Mucosa of stomach (tissue), 1 donor: ENCODE results near the gene TMEM52.

ENCODE experiments used
- H3K27me3 ChIP-seq: one replicate; pipeline ENCODE4 v1.7.0; 2013; ENCODE audit warnings: mild to moderate bottlenecking, low read length; ENCODE audit not compliant: control insufficient read depth, insufficient read depth
- H3K36me3 ChIP-seq: one replicate; pipeline ENCODE4 v1.7.0; 2013; ENCODE audit warnings: low read length; ENCODE audit not compliant: control insufficient read depth, insufficient read depth
- H3K4me1 ChIP-seq: one replicate; pipeline ENCODE4 v1.7.0; 2013; ENCODE audit warnings: mild to moderate bottlenecking, low read length; ENCODE audit not compliant: control insufficient read depth, insufficient read depth
- H3K4me3 ChIP-seq: one replicate; pipeline ENCODE4 v1.7.0; 2013; ENCODE audit warnings: low read length
- H3K9ac ChIP-seq: one replicate; pipeline ENCODE4 v1.7.0; 2013; ENCODE audit warnings: mild to moderate bottlenecking, low read length, moderate library complexity
- H3K9me3 ChIP-seq: one replicate; pipeline ENCODE4 v1.7.0; 2013; ENCODE audit warnings: mild to moderate bottlenecking, low read length, moderate library complexity; ENCODE audit not compliant: control insufficient read depth
- donor health status: Pancreatic carcinoma.

Gene TMEM52

GRCh38 chr1:1901641-1902294, 17.3 kb downstream of the TMEM52 start:
- peaks cover 11% of the 10 kb centered on the region for H3K4me1 ChIP-seq
- no peaks in the 10 kb centered on the region for H3K27me3 ChIP-seq
- no peaks in the 10 kb centered on the region for H3K9me3 ChIP-seq
- no peak overlapping the region for H3K9ac ChIP-seq
- no peak overlapping the region for H3K4me3 ChIP-seq
- H3K36me3 ChIP-seq = no peaks in the 10 kb centered on the region

DNA sequence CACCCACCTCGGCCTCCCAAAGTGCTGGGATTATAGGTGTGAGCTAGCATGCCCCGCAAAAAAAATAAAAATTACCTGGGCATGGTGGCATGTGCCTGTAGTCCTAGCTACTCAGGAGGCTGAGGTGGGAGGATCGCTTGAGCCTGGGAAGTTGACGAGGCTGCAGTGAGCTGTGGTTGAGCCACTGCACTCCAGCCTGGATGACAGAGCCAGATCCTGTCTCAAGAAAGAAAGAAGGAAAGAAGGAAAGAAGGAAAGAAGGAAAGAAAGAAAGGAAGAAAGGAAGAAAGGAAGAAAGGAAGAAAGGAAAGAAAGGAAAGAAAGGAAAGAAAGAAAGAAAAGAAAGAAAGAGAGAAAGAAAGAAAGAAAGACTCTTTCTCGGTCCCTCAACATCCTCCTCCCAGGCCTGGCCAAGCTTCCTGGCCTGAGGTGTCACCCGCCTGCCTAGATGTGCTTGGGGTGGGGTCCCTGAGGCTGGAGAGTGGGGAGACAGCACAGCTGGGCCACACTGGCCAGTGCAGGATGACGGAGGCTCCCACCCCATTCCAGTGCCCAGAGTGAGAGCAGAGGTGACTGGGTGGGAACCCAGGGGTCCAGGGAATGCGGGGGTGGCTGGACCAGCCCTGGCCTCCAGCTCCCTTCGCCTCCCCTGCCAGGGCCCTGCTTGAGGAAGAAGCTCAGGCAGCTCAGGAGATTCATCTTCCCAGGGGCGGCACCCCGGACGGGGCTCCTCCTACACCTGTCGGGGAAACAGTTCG, 18.0 kb downstream of the TMEM52 start:
- H3K4me1 ChIP-seq = peaks cover 14% of the 10 kb centered on the region

DNA sequence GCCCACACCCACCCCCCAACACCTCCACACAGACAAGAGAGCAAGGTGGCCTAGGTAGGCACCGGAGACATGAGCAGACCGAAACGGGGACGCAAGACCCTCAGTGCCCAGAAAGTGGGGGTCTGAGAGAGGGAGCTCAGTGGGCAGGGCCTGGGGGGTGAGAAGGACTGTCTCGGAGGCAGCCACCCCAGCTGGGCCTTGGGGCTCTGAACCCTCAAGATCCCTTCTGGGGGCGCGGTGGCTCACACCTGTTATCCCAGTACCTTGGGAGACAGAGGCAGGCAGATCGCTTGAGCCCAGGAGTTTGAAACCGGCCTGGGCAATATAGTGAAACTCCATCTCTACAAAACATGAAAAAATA, 19.1 kb downstream of the TMEM52 start:
- Histone ChIP-seq H3K4me3 (no peak overlapping the region), H3K36me3 (no peaks in the 10 kb centered on the region), H3K9ac (no peak overlapping the region), H3K4me1 (peaks cover 25% of the 10 kb centered on the region), H3K9me3 (no peaks in the 10 kb centered on the region), H3K27me3 (peaks cover 7% of the 10 kb centered on the region)

More for the DNA sequence above, 18.0 kb downstream of the TMEM52 start:
- no peaks in the 10 kb centered on the region for H3K9me3 ChIP-seq
- no peak overlapping the region for H3K4me3 ChIP-seq
- no peaks in the 10 kb centered on the region for H3K36me3 ChIP-seq
- no peaks in the 10 kb centered on the region for H3K27me3 ChIP-seq
- H3K9ac ChIP-seq = no peak overlapping the region

GRCh38 chr1:1899266-1899966, 19.7 kb downstream of the TMEM52 start:
- Histone ChIP-seq H3K4me3 (no peak overlapping the region), H3K9me3 (no peaks in the 10 kb centered on the region)

GRCh38 chr1:1898246-1898933, 20.7 kb downstream of the TMEM52 start:
- peaks cover 41% of the 10 kb centered on the region for H3K4me1 ChIP-seq
- no peaks in the 10 kb centered on the region for H3K9me3 ChIP-seq
- H3K27me3 ChIP-seq = peaks cover 7% of the 10 kb centered on the region
- no peaks in the 10 kb centered on the region for H3K36me3 ChIP-seq
- no peak overlapping the region for H3K4me3 ChIP-seq
- H3K9ac ChIP-seq = no peak overlapping the region

More at GRCh38 chr1:1899266-1899966, 19.7 kb downstream of the TMEM52 start:
- peaks cover 30% of the 10 kb centered on the region for H3K4me1 ChIP-seq
- H3K27me3 ChIP-seq = peaks cover 7% of the 10 kb centered on the region
- no peaks in the 10 kb centered on the region for H3K36me3 ChIP-seq
- H3K9ac ChIP-seq = no peak overlapping the region

DNA sequence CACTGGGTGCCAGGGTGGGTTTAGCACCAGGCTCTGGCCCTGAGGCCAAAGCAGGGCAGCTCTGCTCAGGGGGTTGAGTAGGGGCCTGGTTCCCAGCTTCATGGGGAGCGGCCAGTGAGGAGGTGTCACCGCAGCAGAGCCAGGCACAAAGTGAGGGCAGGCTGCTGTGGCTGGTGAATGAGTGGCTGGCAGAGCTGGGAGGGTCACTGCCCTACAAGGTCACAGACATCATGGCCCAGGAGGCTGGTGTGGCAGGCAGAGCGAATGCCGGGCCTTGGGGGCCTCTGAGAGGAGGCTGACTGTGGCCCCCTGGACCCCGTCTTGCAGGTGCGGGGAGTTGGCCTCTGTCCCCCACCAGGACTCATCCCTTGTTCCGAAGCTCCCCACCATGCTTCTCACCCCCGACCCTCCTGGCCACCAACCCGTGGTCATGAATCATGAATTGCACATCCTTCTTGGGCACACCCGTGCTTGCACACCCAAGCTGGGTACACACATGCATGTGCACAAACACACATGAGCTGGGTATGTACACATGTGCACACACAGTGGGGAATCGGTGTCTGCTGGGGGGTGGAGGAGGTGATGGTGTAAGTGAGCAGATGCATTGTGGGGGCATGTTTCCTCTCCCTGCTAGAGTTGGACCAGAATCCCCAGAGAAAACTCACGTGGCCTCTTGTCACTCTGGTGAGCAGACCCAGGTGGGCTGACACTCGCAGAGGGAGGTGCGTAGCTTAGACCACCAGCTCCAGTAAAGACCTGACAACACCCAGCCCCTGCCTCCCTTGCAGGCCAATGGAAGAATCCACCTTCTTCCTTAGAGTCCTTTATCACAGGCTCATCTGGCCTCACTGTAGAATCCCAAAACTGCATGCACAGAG, 23.4 kb downstream of the TMEM52 start:
- H3K36me3 ChIP-seq = no peaks in the 10 kb centered on the region
- no peak overlapping the region for H3K4me3 ChIP-seq
- H3K9ac ChIP-seq = peak overlapping the region; percentile 63
- H3K9me3 ChIP-seq = no peaks in the 10 kb centered on the region
- peaks cover 7% of the 10 kb centered on the region for H3K27me3 ChIP-seq
- peaks cover 56% of the 10 kb centered on the region for H3K4me1 ChIP-seq

DNA sequence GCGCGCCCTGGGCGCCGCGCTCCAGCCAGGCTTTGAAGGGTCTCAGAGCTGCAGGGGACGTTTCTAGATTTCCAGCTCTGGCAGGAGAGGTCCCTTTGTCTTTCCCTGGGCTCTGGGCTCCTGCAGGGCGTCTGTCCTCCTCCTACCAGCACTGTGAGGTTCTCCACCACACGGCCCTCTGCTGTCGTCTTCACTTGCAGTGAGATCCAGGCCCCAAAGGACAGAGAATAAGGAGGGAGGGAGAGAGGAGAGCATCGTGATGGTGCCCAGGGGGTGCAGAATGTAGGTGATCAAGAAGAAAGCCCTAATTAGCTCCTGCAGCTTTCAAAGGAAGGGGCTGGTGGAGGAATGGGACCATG, 24.0 kb downstream of the TMEM52 start:
- Histone ChIP-seq H3K9ac (peak overlapping the region; percentile 63), H3K27me3 (peaks cover 7% of the 10 kb centered on the region), H3K36me3 (no peaks in the 10 kb centered on the region), H3K9me3 (no peaks in the 10 kb centered on the region), H3K4me1 (peaks cover 56% of the 10 kb centered on the region), H3K4me3 (no peak overlapping the region)

DNA sequence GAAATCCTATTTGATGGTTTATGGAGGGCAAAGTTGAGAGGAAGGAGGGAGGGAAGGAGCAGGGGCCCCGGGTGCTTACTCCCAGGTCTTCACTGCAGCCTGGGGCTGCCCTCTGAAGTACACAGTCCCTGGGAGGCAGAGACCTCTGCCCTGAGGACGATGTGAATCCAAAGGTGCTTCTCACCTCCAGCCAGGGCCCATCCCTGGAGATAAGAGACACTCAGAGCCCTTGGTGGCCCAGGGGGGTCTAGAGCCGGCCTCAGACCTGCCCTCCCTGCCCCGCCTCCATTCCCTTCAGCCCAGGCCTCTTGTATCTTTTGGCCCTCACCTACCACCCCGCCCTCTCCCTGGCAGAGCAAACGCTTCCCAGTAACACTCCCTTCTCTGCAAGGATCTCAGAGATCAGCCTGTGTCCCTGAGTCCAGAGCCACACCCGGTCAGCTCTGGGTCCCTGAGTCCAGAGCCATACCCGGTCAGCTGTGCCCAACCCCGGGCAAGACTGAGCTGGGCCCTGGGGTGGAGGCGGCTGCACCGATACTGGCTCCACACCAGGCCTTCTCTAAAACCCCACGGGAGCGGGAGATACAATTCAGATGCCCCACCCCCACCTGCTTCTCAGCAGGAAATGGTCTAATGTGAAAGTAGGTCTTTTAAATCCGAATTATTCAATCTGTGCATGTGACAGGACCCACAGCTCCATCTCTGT, 24.6 kb downstream of the TMEM52 start:
- Histone ChIP-seq H3K36me3 (no peaks in the 10 kb centered on the region), H3K27me3 (peaks cover 7% of the 10 kb centered on the region), H3K9ac (peak overlapping the region; percentile 63), H3K4me3 (no peak overlapping the region), H3K9me3 (no peaks in the 10 kb centered on the region), H3K4me1 (peaks cover 57% of the 10 kb centered on the region)

- Histone ChIP-seq H3K4me3 (no peak overlapping the region), H3K36me3 (no peaks in the 10 kb centered on the region), H3K4me1 (peaks cover 62% of the 10 kb centered on the region), H3K9ac (peak overlapping the region; percentile 63), H3K27me3 (peaks cover 7% of the 10 kb centered on the region), H3K9me3 (no peaks in the 10 kb centered on the region)
These were observed 25.1 kb downstream of the TMEM52 start for GRCh38 chr1:1893997-1894353.

DNA sequence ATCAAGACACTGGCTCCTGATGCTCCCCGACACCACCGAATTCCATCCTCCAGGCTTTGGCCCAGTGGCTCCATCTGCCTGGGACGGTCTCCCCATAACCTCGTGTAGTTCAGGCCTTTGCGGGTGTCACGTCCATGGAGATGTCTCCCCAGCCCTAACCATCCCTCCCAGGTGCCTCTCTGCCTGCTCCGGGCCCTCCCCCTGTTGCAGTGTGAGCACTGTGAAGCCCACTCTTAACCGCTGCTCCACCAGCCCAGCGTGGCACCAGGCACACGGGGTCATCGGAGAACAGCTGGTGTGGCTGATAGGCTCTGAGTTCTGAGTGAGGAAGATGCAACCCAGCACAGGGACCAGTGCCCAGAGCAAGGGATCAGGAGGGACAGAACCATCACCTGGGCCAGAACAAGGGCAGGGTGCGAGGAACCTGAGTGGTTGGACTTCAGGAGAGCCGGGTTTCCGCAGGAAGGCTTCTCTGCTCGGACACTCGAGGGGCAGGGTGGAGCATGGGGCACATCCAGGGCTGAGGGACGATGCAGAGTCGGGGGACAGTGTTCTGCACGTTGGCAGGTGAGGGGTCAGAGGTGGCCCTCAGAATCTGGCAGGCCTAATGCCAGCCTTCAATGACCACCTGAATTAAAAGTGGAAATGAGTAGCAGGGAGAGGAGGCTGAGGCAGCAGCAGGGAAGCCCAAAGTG, 25.6 kb downstream of the TMEM52 start:
- Histone ChIP-seq H3K9me3 (no peaks in the 10 kb centered on the region), H3K4me3 (no peak overlapping the region), H3K4me1 (peaks cover 67% of the 10 kb centered on the region), H3K27me3 (peaks cover 7% of the 10 kb centered on the region), H3K9ac (no peak overlapping the region), H3K36me3 (no peaks in the 10 kb centered on the region)
